Upper lobe of left lung (tissue), 6 donors: Measurements from ENCODE around the gene NDUFB8. TPM values are rescaled to one million over a fixed set of nuclear protein-coding genes. Genes with fewer than 3 reads are reported as not detected.

Experiments
- ATAC-seq, 2 donors: fragments of 200-7000 bp; cut with Tn5 transposase; one replicate each; pipeline ENCODE4 v1.9.1; 2022; ENCODE audit warnings: mild to moderate bottlenecking in 2 of 2, moderate library complexity in 2 of 2; ENCODE audit not compliant: low FRiP score in 2 of 2
- DNase-seq, 2 donors: peaks; one replicate each; pipeline ENCODE4 v3.0.0-alpha.2; 2019 to 2020
- H3K27ac ChIP-seq, 4 donors: fragments of 200-600 bp; sonication (generic); one replicate each; pipeline ENCODE4 v1.5.1; 2016 to 2019
- H3K27me3 ChIP-seq, 4 donors: fragments of 200-600 bp; sonication (generic); one replicate each; pipeline ENCODE4 v1.5.1; 2017 to 2019
- H3K36me3 ChIP-seq, 4 donors: fragments of 200-600 bp; sonication (generic); one replicate each; pipeline ENCODE4 v1.5.1; 2016 to 2019
- H3K4me1 ChIP-seq, 4 donors: fragments of 200-600 bp; sonication (generic); one replicate each; pipeline ENCODE4 v1.5.1; 2018 to 2019
- H3K4me3 ChIP-seq, 4 donors: fragments of 200-600 bp; sonication (generic); one replicate each; pipeline ENCODE4 v1.5.1; 2017 to 2019; ENCODE audit warnings: mild to moderate bottlenecking in 2 of 4, moderate library complexity in 1 of 4
- H3K9me3 ChIP-seq, 4 donors: fragments of 200-600 bp; sonication (generic); one replicate each; pipeline ENCODE4 v1.5.1; 2018 to 2019
- CTCF ChIP-seq, 6 experiments: fragments of 450-650 bp in 4 of 6; fragments of 200-600 bp in 2 of 6; sonication (generic) in 2 of 6; IDR thresholded peaks; one replicate each; pipeline ENCODE4 v1.5.1; 2016 to 2019; ENCODE audit warnings: antibody characterized with exemption in 6 of 6
- EP300 ChIP-seq, 4 donors: sonication (generic); formaldehyde crosslinking; IDR thresholded peaks; one replicate each; pipeline ENCODE4 v1.5.1; 2017; ENCODE audit warnings: antibody characterized with exemption in 4 of 4, control low read depth in 2 of 4
- POLR2A ChIP-seq, 4 donors: fragments of 450-650 bp; IDR thresholded peaks; one replicate each; pipeline ENCODE4 v1.5.1; 2016 to 2017; ENCODE audit warnings: antibody characterized with exemption in 4 of 4, mild to moderate bottlenecking in 2 of 4
- POLR2AphosphoS5 ChIP-seq, 2 donors: sonication (generic); formaldehyde crosslinking; IDR thresholded peaks; one replicate each; pipeline ENCODE4 v1.5.1; 2017; ENCODE audit warnings: antibody characterized with exemption in 2 of 2
- WGBS, 2 donors: methylation state at CpG; one replicate each; pipeline ENCODE4 v1.1.5; 2017 to 2018; 5-methylcytosine and 5-hydroxymethylcytosine counted together
- total RNA-seq, 6 donors: library from RNA; depleted of rRNA in 4 of 6; stranded (reverse); fragments of >200 nt in 4 of 6; gene quantifications; one replicate each; pipeline versions ENCODE4 v1.1.0 to v1.2.1, GENCODE V29; 2016 to 2021
- donor health status: DM: no; HTN: no; CAD: no; lungs with moderate emphysema.
- donor health status: DM: no; HTN: yes; CAD: no; lungs with severe emphysema.

The NDUFB8 gene
- total RNA-seq, 6 donors from 2014 or later, result 110 to 152 (median 137) TPM

GRCh38 chr10:100477970-100478369 is 51.7 kb downstream of the NDUFB8 start:
- DNase-seq (no peak), ATAC-seq (no peak)
- H3K4me1 ChIP-seq, result peaks cover 13 to 19% (median 18%) of the 10 kb centered on the region in 4 donors
- H3K36me3 ChIP-seq, result no peaks in the 10 kb centered on the region
- TF ChIP-seq EP300 (IDR thresholded peaks at IDR 0.05) (no peak), POLR2AphosphoS5 (IDR thresholded peaks at IDR 0.05) (no peak), POLR2A (IDR thresholded peaks at IDR 0.05) (no peak), CTCF (IDR thresholded peaks at IDR 0.05) (no peak)
- no peak overlapping the region for H3K4me3 ChIP-seq
- H3K9me3 ChIP-seq, result no peaks in the 10 kb centered on the region
- no peaks in the 10 kb centered on the region for H3K27me3 ChIP-seq
- 39 to 40% methylated on average over 5 of the region's 5 CpGs for WGBS, 2 donors
- no peak overlapping the region for H3K27ac ChIP-seq

Other genes with a start within 250 kb of the NDUFB8 start
- gene BLOC1S2, start 243.2 kb downstream of the NDUFB8 start, total RNA-seq, result 10 to 100 TPM; 25.1 to 51.2 (median 38.5) TPM
- 1 to 10 TPM in 5 of 6 donors, under 1 TPM in 1; 0.61 to 8.4 (median 2.0) TPM for gene PKD2L1, start 199.6 kb downstream of the NDUFB8 start, total RNA-seq
- 100 to 1,000 TPM; 108 to 464 (median 251) TPM for gene SCD, start 182.6 kb downstream of the NDUFB8 start, total RNA-seq
- gene WNT8B, start 66.9 kb downstream of the NDUFB8 start, total RNA-seq, result under 1 TPM in 1 of 6 donors, not detected in 5; 0.17 TPM
- 10 to 100 TPM in 3 of 6 donors, 1 to 10 TPM in 3; 3.6 to 43.0 (median 10.3) TPM for gene SEC31B, start 10.0 kb downstream of the NDUFB8 start, total RNA-seq
- gene HIF1AN, start 6.1 kb upstream of the NDUFB8 start, total RNA-seq, result 10 to 100 TPM in 4 of 6 donors, 1 to 10 TPM in 2; 7.2 to 34.6 (median 18.4) TPM
- under 1 TPM in 1 of 6 donors, not detected in 5; 0.07 TPM for gene PAX2, start 215.7 kb upstream of the NDUFB8 start, total RNA-seq